K562 (cell line): ENCODE data around the gene UBE2B. TPM values are rescaled to one million over a fixed set of nuclear protein-coding genes. Genes with fewer than 3 reads are reported as not detected.
A peak's percentile ranks its signal among the peaks of the same experiment; 100 is the strongest.

Experiments used
- ATAC-seq: fragments of 200-7000 bp; cut with Tn5 transposase; 3 replicates; pipeline ENCODE4 v1.9.1; 2020; ENCODE audit warnings: moderate library complexity
- BruUV-seq: library from RNA; stranded (reverse); fragments of 400-500 nt; replicated peaks from 2 replicates; lab custom pipeline; 2021; lab: Mats Ljungman, UMichigan
- CTCF ChIA-PET: fragments of 300-600 bp; formaldehyde crosslinking; extraction: SDS; loops from one replicate; lab custom pipeline; 2021; ENCODE audit warnings: low intra/inter-chr PET ratio; lab: Yijun Ruan, JAX
- POLR2A ChIA-PET: fragments of 300-600, 350-650 bp; sonication (Branson Sonifier 250); formaldehyde crosslinking; extraction: SDS; loops from one replicate; lab custom pipeline; 2021; ENCODE audit warnings: antibody characterized with exemption, inconsistent platforms; lab: Yijun Ruan, JAX
- DNase-seq, 4 experiments: peaks; one replicate each; pipeline versions ENCODE4 v3.0.0 to v3.0.0-alpha.2; 2011 to 2018; ENCODE audit warnings: low spot score in 3 of 4, mixed read lengths in 3 of 4; ENCODE audit errors: extremely low read depth in 1 of 4
- FAIRE-seq: peaks from 2 replicates; lab custom pipeline; 2011; peaks lifted over from hg19 to GRCh38; lab: Jason Lieb, UNC
- H2AFZ ChIP-seq: 2 replicates; pipeline ENCODE4 v1.6.0; 2011; ENCODE audit warnings: low read depth, low read length, control low read depth, inconsistent platforms
- H3K27ac ChIP-seq: fragments of 200-600 bp; 3 replicates; pipeline ENCODE4 v1.8.0; 2011; ENCODE audit warnings: low read depth, mild to moderate bottlenecking, control low read depth, inconsistent platforms, low read length, moderate library complexity, mixed read lengths; ENCODE audit errors: extremely low read depth
- H3K27me3 ChIP-seq, 2 experiments: fragments of 300-600 bp in 1 of 2; 2 replicates in 1 of 2; 3 replicates in 1 of 2; pipeline versions ENCODE4 v1.6.0 to v1.8.0; 2011; ENCODE audit warnings: inconsistent platforms in 2 of 2, low read length in 2 of 2, mild to moderate bottlenecking in 1 of 2, mixed read lengths in 1 of 2, moderate library complexity in 1 of 2; ENCODE audit not compliant: control insufficient read depth in 2 of 2, insufficient read depth in 2 of 2
- H3K36me3 ChIP-seq: fragments of 300-600 bp; 3 replicates; pipeline ENCODE4 v1.8.0; 2011; ENCODE audit warnings: mild to moderate bottlenecking, low read length, inconsistent platforms; ENCODE audit not compliant: control insufficient read depth, insufficient read depth
- H3K4me1 ChIP-seq, 2 experiments: fragments of 200-600 bp in 1 of 2; replicated peaks in 1 of 2; 2 replicates in 1 of 2; 3 replicates in 1 of 2; pipeline versions ENCODE4 v1.5.1 to v1.8.0; 2011; ENCODE audit warnings: inconsistent platforms in 2 of 2, low read length in 2 of 2, mild to moderate bottlenecking in 1 of 2, mixed read lengths in 1 of 2, moderate library complexity in 1 of 2; ENCODE audit not compliant: control insufficient read depth in 2 of 2, insufficient read depth in 2 of 2
- H3K4me2 ChIP-seq: 2 replicates; pipeline ENCODE4 v1.6.1; 2011; ENCODE audit warnings: low read length, control low read depth, inconsistent platforms, mixed read lengths; ENCODE audit not compliant: insufficient read depth
- H3K4me3 ChIP-seq: fragments of 200-600 bp; sonication (generic), shearing (Covaris generic); 2 replicates; pipeline ENCODE4 v1.5.1; 2016; ENCODE audit warnings: control low read depth, inconsistent platforms
- H3K79me2 ChIP-seq: fragments of 200-600 bp; 3 replicates; pipeline ENCODE4 v1.8.0; 2011; ENCODE audit warnings: low read length, inconsistent platforms; ENCODE audit not compliant: control insufficient read depth, insufficient read depth
- H3K9ac ChIP-seq, 2 experiments: 2 replicates each; pipeline versions ENCODE4 v1.6.0 to v1.6.1; 2011; ENCODE audit warnings: low read depth in 2 of 2, low read length in 2 of 2, control low read depth in 1 of 2, inconsistent platforms in 1 of 2, mild to moderate bottlenecking in 1 of 2, mixed read lengths in 1 of 2; ENCODE audit not compliant: insufficient read depth in 1 of 2
- H3K9me1 ChIP-seq: one replicate; pipeline ENCODE4 v1.6.0; 2011; ENCODE audit warnings: inconsistent platforms, mild to moderate bottlenecking, low read length, moderate library complexity; ENCODE audit not compliant: control insufficient read depth, insufficient read depth
- H3K9me3 ChIP-seq: replicated peaks from 2 replicates; pipeline ENCODE4 v1.5.1; 2011; ENCODE audit warnings: low read depth, low read length, inconsistent platforms; ENCODE audit not compliant: control insufficient read depth, insufficient read depth
- H4K20me1 ChIP-seq: replicated peaks from 2 replicates; pipeline ENCODE4 v1.6.1; 2011; ENCODE audit warnings: low read length, inconsistent platforms, mixed read lengths; ENCODE audit not compliant: control insufficient read depth, insufficient read depth
- COPS2 ChIP-seq: fragments of 450-650 bp; conservative IDR thresholded peaks from 2 replicates; pipeline ENCODE4 v1.6.1; 2016; ENCODE audit warnings: mild to moderate bottlenecking, moderate library complexity
- ETV6 ChIP-seq, 3 experiments: fragments of 150-350 bp in 1 of 3; sonication (generic) in 1 of 3; formaldehyde crosslinking in 1 of 3; IDR thresholded peaks; 2 replicates each; pipeline versions ENCODE4 v1.6.1 to v1.8.0; 2014 to 2022; ENCODE audit warnings: borderline replicate concordance in 2 of 3, low read depth in 2 of 3, antibody characterized with exemption in 1 of 3, low read length in 1 of 3, mild to moderate bottlenecking in 1 of 3, missing genetic modification reagents in 1 of 3
- MAX ChIP-seq: sonication (generic); formaldehyde crosslinking; IDR thresholded peaks from 2 replicates; pipeline ENCODE4 v1.9.0; 2022; ENCODE audit warnings: mild to moderate bottlenecking, missing genetic modification reagents
- MITF ChIP-seq: IDR thresholded peaks from 2 replicates; pipeline ENCODE4 v1.6.1; 2014; ENCODE audit warnings: antibody characterized with exemption
- NR2C1 ChIP-seq, 2 experiments: fragments of 450-650 bp; IDR thresholded peaks; 2 replicates each; pipeline ENCODE4 v1.6.1; 2017; ENCODE audit warnings: mild to moderate bottlenecking in 2 of 2, antibody characterized with exemption in 1 of 2, inconsistent platforms in 1 of 2, missing compliant biosample characterization in 1 of 2, missing genetic modification characterization in 1 of 2
- PML ChIP-seq: IDR thresholded peaks from 2 replicates; pipeline ENCODE4 v1.6.1; 2012; ENCODE audit warnings: low read length, inconsistent platforms
- POU5F1 ChIP-seq: fragments of 150-350 bp; IDR thresholded peaks from 2 replicates; pipeline ENCODE4 v1.6.1; 2014; ENCODE audit warnings: borderline replicate concordance, low read length, low read depth, mild to moderate bottlenecking; ENCODE audit not compliant: partially characterized antibody
- SFPQ ChIP-seq: fragments of 200-400 bp; formaldehyde crosslinking; IDR thresholded peaks from 2 replicates; pipeline ENCODE4 v1.6.1; 2017; ENCODE audit warnings: mild to moderate bottlenecking, low read depth, low read length, moderate library complexity
- ZNF143 ChIP-seq: sonication (generic); formaldehyde crosslinking; IDR thresholded peaks from 2 replicates; pipeline ENCODE4 v1.9.0; 2022; ENCODE audit warnings: mild to moderate bottlenecking, missing genetic modification reagents
- WGBS: fragments of 100-300 bp; shearing (Covaris generic); methylation state at CpG from one replicate; pipeline ENCODE4 v1.1.6; 2016; ENCODE audit warnings: low coverage, mixed read lengths; ENCODE audit not compliant: insufficient coverage; ENCODE audit errors: missing lambda C conversion rate; 5-methylcytosine and 5-hydroxymethylcytosine counted together
- in situ Hi-C: fragments of 300-500 bp; cut with MboI; formaldehyde crosslinking; loops from 4 replicates; pipeline ENCODE4 v1.15.0; 2018; ENCODE audit warnings: inconsistent platforms, mixed read lengths
- intact Hi-C: fragments of 100-400 bp; cut with micrococcal nuclease; formaldehyde crosslinking; loops from 2 replicates; pipeline ENCODE4 v1.14.2; 2022
- polyA plus RNA-seq, 8 experiments: library from polyadenylated mRNA; depleted of rRNA in 4 of 8; stranded (reverse) in 5 of 8; unstranded in 3 of 8; fragments of >200 nt; fragmentation: Nextera tagmentation in 2 of 8; fragmentation: Illumina TruSeq in 1 of 8; extraction: Ambion mirVana in 2 of 8; extraction: Trizol in 1 of 8; gene quantifications; 2 replicates each; pipeline versions ENCODE4 v1.2.1 to v1.2.3, GENCODE V29; 2011 to 2014; ENCODE audit warnings: inconsistent platforms in 1 of 8, missing spikeins in 1 of 8
- total RNA-seq, 7 experiments: library from RNA; depleted of rRNA in 6 of 7; stranded (reverse); fragments of >200 nt in 6 of 7; fragmentation: Illumina TruSeq in 2 of 7; extraction: Trizol in 2 of 7; gene quantifications; 2 replicates each; pipeline versions ENCODE4 v1.2.1 to v1.2.3, GENCODE V29; 2011 to 2021; ENCODE audit warnings: low replicate concordance in 1 of 7

UBE2B gene
- total and polyA plus RNA-seq, 9 of the 15 experiments (the other 6 are each of a cell fraction or from before 2014, with no cell fraction given), result 13.1 to 198 (median 75.5) TPM

- H3K79me2 ChIP-seq, result peaks cover 19% of the 10 kb centered on the region
- BruUV-seq, result no TSS peak
- POLR2A ChIA-PET, result interaction anchor here (0.6 kb wide), 1 partner anchor 70 kb away, joined by 3 read pairs; no protein-coding TSS in a partner anchor
- H3K4me2 ChIP-seq, result no peak overlapping the region
- no peaks in the 10 kb centered on the region for H4K20me1 ChIP-seq
- peaks cover 5 to 9% of the 10 kb centered on the region in 2 experiments; a peak in 2 of 5 replicates for H3K4me1 ChIP-seq
- no peak for DNase-seq
- in situ Hi-C loops (no loop called here), intact Hi-C loops (no loop called here)
- H3K4me3 ChIP-seq, result no peak overlapping the region
- H2AFZ ChIP-seq, result no peak overlapping the region
- no peaks in the 10 kb centered on the region for H3K27me3 ChIP-seq
- peaks cover 5% of the 10 kb centered on the region for H3K9me3 ChIP-seq
- H3K27ac ChIP-seq, result no peak overlapping the region
- ATAC-seq, result no peak
- peaks cover 4% of the 10 kb centered on the region; the same call in 1 of the 3 replicates for H3K36me3 ChIP-seq
- H3K9ac ChIP-seq, result no peak overlapping the region
- CTCF ChIA-PET, result no interaction called here
- 93% methylated on average over 1 of the region's 1 CpG for WGBS
- no peak for FAIRE-seq
- TF ChIP-seq POU5F1 (no peak), SFPQ (no peak), ZNF143 (CRISPR knock-in tag) (no peak), MITF (no peak), NR2C1 (IDR thresholded peaks at IDR 0.05) (peak; percentile 68), NR2C1 (tag; IDR thresholded peaks at IDR 0.05) (peak; percentile 82), MAX (no peak), ETV6 (IDR thresholded peaks at IDR 0.05; ENCODE audit: borderline replicate concordance in 1 of 2, low read depth in 2 of 2, low read length in 1 of 2) (no peak), ETV6 (CRISPR knock-in tag; IDR thresholded peaks at IDR 0.05; ENCODE audit: borderline replicate concordance) (no peak), PML (no peak), COPS2 (no peak)
- TF ChIP-seq, all 486 proteins: peak for 1
- H3K9me1 ChIP-seq, result no peaks in the 10 kb centered on the region
Observed at GRCh38 chr5:134365604-134366003, 5.8 kb upstream of the UBE2B start.
